ENCODE results near the gene GATM. TPM values are rescaled to one million over a fixed set of nuclear protein-coding genes. Genes with fewer than 3 reads are reported as not detected.

GATM gene
- total RNA-seq, 1 experiment from 2014 or later, result 10.7 TPM

GRCh38 chr15:45397116-45397665, 18.8 kb upstream of the GATM start:
- Histone ChIP-seq H3K18ac (ENCODE audit: insufficient read length, low read depth, low read length) (no peak overlapping the region), H2AFZ (ENCODE audit: low read length) (no peak overlapping the region), H3K9ac (ENCODE audit: extremely low read depth, insufficient read length, low read length) (no peak overlapping the region), H2BK15ac (ENCODE audit: low read depth, low read length) (no peak overlapping the region), H3K27ac (ENCODE audit: insufficient read length, low read depth, low read length) (no peak overlapping the region), H4K91ac (ENCODE audit: insufficient read length, low read depth, low read length) (no peak overlapping the region), H3K4ac (ENCODE audit: low read depth, low read length) (no peak overlapping the region), H3K23ac (ENCODE audit: insufficient read length, low read depth, low read length) (no peak overlapping the region), H2BK12ac (ENCODE audit: insufficient read length, low read depth, low read length) (no peak overlapping the region), H3K4me2 (ENCODE audit: insufficient read depth, insufficient read length, low read length) (no peak overlapping the region), H3T11ph (ENCODE audit: low read length) (no peak overlapping the region), H2AK5ac (ENCODE audit: insufficient read length, low read length) (no peak overlapping the region), H2BK20ac (ENCODE audit: low read depth, low read length, poor library complexity, severe bottlenecking) (no peak overlapping the region), H3K79me1 (ENCODE audit: insufficient read depth, low read depth, low read length, poor library complexity, severe bottlenecking) (no peaks in the 10 kb centered on the region), H3K23me2 (ENCODE audit: insufficient read length, low read depth, low read length, poor library complexity, severe bottlenecking) (peaks cover 5% of the 10 kb centered on the region), H2BK120ac (ENCODE audit: low read depth, low read length, poor library complexity, severe bottlenecking) (no peak overlapping the region), H4K5ac (ENCODE audit: insufficient read length, low read depth, low read length) (no peak overlapping the region), H4K8ac (replicated peaks; ENCODE audit: insufficient read length, low read depth, low read length) (no peak overlapping the region), H3K9me3 (ENCODE audit: control insufficient read depth, low read depth, low read length) (no peaks in the 10 kb centered on the region), H3K4me1 (ENCODE audit: insufficient read depth, low read length) (no peaks in the 10 kb centered on the region), H3K27me3 (ENCODE audit: insufficient read depth, low read length) (no peaks in the 10 kb centered on the region), H3K56ac (ENCODE audit: insufficient read length, low read depth, low read length) (no peak overlapping the region), H2BK5ac (ENCODE audit: insufficient read length, low read length) (no peak overlapping the region), H4K20me1 (ENCODE audit: control insufficient read depth, insufficient read depth, insufficient read length) (no peaks in the 10 kb centered on the region), H3K14ac (ENCODE audit: insufficient read depth, low read length) (no peak overlapping the region), H3K79me2 (ENCODE audit: insufficient read depth, low read length) (no peaks in the 10 kb centered on the region)
- H3K4me3 Mint-ChIP-seq, result no peak overlapping the region
- no peak for TF ChIP-seq CTCF (conservative IDR thresholded peaks at IDR 0.05)
- WGBS (ENCODE audit: extremely low coverage, insufficient read length, low lambda C conversion rate), result no CpG with 5 or more reads among the region's 6 CpGs
- DNase-seq, result no peak
- H3K36me3 Mint-ChIP-seq (ENCODE audit: insufficient read depth in 1 of 3, low read depth in 3 of 3), result no peaks in the 10 kb centered on the region
- no peak overlapping the region for H3K27ac Mint-ChIP-seq
- H3K4me1 Mint-ChIP-seq, result peaks cover 7% of the 10 kb centered on the region in 2 experiments; a peak in 3 of 4 replicates
- no peaks in the 10 kb centered on the region for H3K9me3 Mint-ChIP-seq
- H3K27me3 Mint-ChIP-seq (ENCODE audit: low read depth), result peaks cover 37% of the 10 kb centered on the region

Measured in H9 (cell line).